HepG2 (cell line): ENCODE results near the gene FBXW12. TPM values are rescaled to one million over a fixed set of nuclear protein-coding genes. Genes with fewer than 3 reads are reported as not detected.

Source experiments
- LCORL ChIP-seq, 2 experiments: fragments of 450-650 bp in 1 of 2; sonication (generic) in 1 of 2; formaldehyde crosslinking in 1 of 2; IDR thresholded peaks; 2 replicates each; pipeline versions ENCODE4 v1.5.0 to v1.6.1; 2017 to 2020; ENCODE audit warnings: antibody characterized with exemption in 1 of 2, missing genetic modification reagents in 1 of 2
- NFYC ChIP-seq: IDR thresholded peaks from 2 replicates; pipeline ENCODE4 v1.6.1; 2016; ENCODE audit warnings: missing genetic modification reagents, missing compliant biosample characterization
- RARG ChIP-seq: sonication (generic); formaldehyde crosslinking; IDR thresholded peaks from 2 replicates; pipeline ENCODE4 v1.4.0; 2020; ENCODE audit warnings: low read depth, mild to moderate bottlenecking, missing genetic modification reagents
- RFXAP ChIP-seq: sonication (generic); formaldehyde crosslinking; IDR thresholded peaks from 2 replicates; pipeline ENCODE4 v1.4.0; 2020; ENCODE audit warnings: missing genetic modification reagents, borderline replicate concordance
- SAP130 ChIP-seq: IDR thresholded peaks from 2 replicates; pipeline ENCODE4 v1.6.1; 2016; ENCODE audit warnings: low read depth
- SATB2 ChIP-seq: sonication (generic); formaldehyde crosslinking; IDR thresholded peaks from 2 replicates; pipeline ENCODE4 v1.5.0; 2020; ENCODE audit warnings: missing genetic modification reagents
- SP5 ChIP-seq: IDR thresholded peaks from 2 replicates; pipeline ENCODE4 v1.6.1; 2016; ENCODE audit warnings: low read depth, borderline replicate concordance
- ZNF33A ChIP-seq: sonication (generic); formaldehyde crosslinking; IDR thresholded peaks from 2 replicates; pipeline ENCODE4 v1.5.1; 2020; ENCODE audit warnings: missing genetic modification reagents, mild to moderate bottlenecking, moderate library complexity, borderline replicate concordance
- polyA plus RNA-seq, 8 experiments: library from polyadenylated mRNA; depleted of rRNA in 3 of 8; stranded (reverse) in 7 of 8; unstranded in 1 of 8; fragments of >200 nt; fragmentation: Illumina TruSeq in 4 of 8; extraction: Trizol in 4 of 8; gene quantifications; 2 replicates each; pipeline versions ENCODE4 v1.2.1 to v1.2.3, GENCODE V29; 2011 to 2016; ENCODE audit warnings: low read depth in 4 of 8, missing spikeins in 1 of 8, mixed read lengths in 1 of 8; ENCODE audit not compliant: insufficient read depth in 1 of 8
- total RNA-seq, 5 experiments: library from RNA; depleted of rRNA; stranded (reverse); fragments of >200 nt; fragmentation: Illumina TruSeq; extraction: Trizol; gene quantifications; 2 replicates each; pipeline ENCODE4 v1.2.3, GENCODE V29; 2016; ENCODE audit warnings: low read depth in 1 of 5
- TF ChIP-seq, protein P1 (sequence below): sonication (generic); formaldehyde crosslinking; IDR thresholded peaks from 2 replicates; pipeline ENCODE4 v1.8.0; 2022; ENCODE audit warnings: missing genetic modification reagents, low read depth, mild to moderate bottlenecking, borderline replicate concordance
- TF ChIP-seq, protein P2 (sequence below): sonication (generic); formaldehyde crosslinking; IDR thresholded peaks from 2 replicates; pipeline ENCODE4 v1.5.0; 2020; ENCODE audit warnings: missing genetic modification reagents
- TF ChIP-seq, protein P3 (sequence below): sonication (generic); formaldehyde crosslinking; conservative IDR thresholded peaks from 2 replicates; pipeline ENCODE4 v1.8.0; 2022; ENCODE audit warnings: mild to moderate bottlenecking, moderate library complexity, missing genetic modification reagents
- TF ChIP-seq, protein P4 (sequence below): sonication (generic); formaldehyde crosslinking; IDR thresholded peaks from 2 replicates; pipeline ENCODE4 v1.9.0; 2022; ENCODE audit warnings: missing genetic modification reagents, mild to moderate bottlenecking, borderline replicate concordance
- TF ChIP-seq, protein P5 (sequence below): sonication (generic); formaldehyde crosslinking; IDR thresholded peaks from 2 replicates; pipeline ENCODE4 v1.4.0; 2020; ENCODE audit warnings: mild to moderate bottlenecking, low read depth, missing genetic modification reagents
- TF ChIP-seq, protein P6 (sequence below): sonication (generic); formaldehyde crosslinking; IDR thresholded peaks from 2 replicates; pipeline ENCODE4 v1.5.0; 2020; ENCODE audit warnings: mild to moderate bottlenecking, missing genetic modification reagents
- TF ChIP-seq, protein P7 (sequence below): sonication (generic); formaldehyde crosslinking; IDR thresholded peaks from 2 replicates; pipeline ENCODE4 v1.4.0; 2020; ENCODE audit warnings: missing genetic modification reagents, mild to moderate bottlenecking, borderline replicate concordance

FBXW12 gene
- total and polyA plus RNA-seq, 2 of the 13 experiments (the other 11 are each of a cell fraction or from before 2014, with no cell fraction given): not detected

DNA sequence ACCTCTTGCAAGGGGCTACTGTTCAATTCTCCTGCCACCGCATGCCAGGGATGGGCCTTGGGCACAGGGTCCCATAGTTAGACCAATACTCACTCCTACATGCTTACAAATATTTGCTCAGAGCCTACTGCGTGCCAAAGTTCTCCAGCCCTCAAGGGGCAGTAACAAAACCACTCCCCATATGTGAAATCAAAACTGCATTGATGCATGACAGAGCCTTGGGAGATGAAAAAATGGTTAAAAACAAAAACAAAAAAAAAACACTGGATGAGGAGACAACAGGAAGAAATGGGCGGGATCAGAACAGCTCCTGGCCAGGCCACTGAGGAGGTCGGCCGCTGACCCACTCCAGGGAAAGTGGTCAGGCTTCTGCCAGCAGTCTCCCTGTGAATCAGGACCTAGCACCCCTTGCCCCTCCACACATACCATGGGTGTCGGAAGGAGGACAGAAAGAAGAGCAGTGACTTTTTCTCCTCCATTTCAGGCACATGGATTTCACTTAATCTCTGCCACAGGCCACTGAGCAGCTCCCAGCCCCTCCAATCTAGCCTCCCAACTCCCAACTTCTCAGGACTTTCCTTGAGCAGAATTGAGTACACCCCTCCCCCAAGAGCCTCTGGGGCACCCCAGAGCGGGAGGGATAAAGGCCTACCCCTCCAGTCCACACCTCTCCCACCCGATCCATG lies 55.1 kb downstream of the FBXW12 start (continued):
- TF ChIP-seq, protein P1, sequence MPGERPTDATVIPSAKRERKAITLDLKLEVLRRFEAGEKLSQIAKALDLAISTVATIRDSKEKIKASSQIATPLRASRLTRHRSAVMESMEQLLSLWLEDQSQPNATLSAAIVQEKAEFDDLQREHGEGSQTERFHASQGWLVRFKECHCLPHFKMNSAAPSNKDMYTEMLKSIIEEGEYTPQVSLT (CRISPR knock-in tag): 0 out of 2 replicates have a peak, but pooled peaks have one; percentile 42
- TF ChIP-seq, protein P2, sequence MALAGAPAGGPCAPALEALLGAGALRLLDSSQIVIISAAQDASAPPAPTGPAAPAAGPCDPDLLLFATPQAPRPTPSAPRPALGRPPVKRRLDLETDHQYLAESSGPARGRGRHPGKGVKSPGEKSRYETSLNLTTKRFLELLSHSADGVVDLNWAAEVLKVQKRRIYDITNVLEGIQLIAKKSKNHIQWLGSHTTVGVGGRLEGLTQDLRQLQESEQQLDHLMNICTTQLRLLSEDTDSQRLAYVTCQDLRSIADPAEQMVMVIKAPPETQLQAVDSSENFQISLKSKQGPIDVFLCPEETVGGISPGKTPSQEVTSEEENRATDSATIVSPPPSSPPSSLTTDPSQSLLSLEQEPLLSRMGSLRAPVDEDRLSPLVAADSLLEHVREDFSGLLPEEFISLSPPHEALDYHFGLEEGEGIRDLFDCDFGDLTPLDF (CRISPR knock-in tag): no peak
- TF ChIP-seq, protein P3, sequence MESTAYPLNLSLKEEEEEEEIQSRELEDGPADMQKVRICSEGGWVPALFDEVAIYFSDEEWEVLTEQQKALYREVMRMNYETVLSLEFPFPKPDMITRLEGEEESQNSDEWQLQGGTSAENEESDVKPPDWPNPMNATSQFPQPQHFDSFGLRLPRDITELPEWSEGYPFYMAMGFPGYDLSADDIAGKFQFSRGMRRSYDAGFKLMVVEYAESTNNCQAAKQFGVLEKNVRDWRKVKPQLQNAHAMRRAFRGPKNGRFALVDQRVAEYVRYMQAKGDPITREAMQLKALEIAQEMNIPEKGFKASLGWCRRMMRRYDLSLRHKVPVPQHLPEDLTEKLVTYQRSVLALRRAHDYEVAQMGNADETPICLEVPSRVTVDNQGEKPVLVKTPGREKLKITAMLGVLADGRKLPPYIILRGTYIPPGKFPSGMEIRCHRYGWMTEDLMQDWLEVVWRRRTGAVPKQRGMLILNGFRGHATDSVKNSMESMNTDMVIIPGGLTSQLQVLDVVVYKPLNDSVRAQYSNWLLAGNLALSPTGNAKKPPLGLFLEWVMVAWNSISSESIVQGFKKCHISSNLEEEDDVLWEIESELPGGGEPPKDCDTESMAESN (CRISPR knock-in tag): no peak
- TF ChIP-seq SP5 (CRISPR knock-in tag) (peak; percentile 50; the same call in 1 of the 2 replicates), SAP130 (peak; percentile 71), RARG (no peak), LCORL (IDR thresholded peaks at IDR 0.05) (no peak), LCORL (CRISPR knock-in tag; IDR thresholded peaks at IDR 0.05) (0 out of 2 replicates have a peak, but pooled peaks have one; percentile 41), SATB2 (CRISPR knock-in tag) (no peak), ZNF33A (CRISPR knock-in tag) (no peak), RFXAP (no peak), NFYC (no peak)
- TF ChIP-seq, protein P4, sequence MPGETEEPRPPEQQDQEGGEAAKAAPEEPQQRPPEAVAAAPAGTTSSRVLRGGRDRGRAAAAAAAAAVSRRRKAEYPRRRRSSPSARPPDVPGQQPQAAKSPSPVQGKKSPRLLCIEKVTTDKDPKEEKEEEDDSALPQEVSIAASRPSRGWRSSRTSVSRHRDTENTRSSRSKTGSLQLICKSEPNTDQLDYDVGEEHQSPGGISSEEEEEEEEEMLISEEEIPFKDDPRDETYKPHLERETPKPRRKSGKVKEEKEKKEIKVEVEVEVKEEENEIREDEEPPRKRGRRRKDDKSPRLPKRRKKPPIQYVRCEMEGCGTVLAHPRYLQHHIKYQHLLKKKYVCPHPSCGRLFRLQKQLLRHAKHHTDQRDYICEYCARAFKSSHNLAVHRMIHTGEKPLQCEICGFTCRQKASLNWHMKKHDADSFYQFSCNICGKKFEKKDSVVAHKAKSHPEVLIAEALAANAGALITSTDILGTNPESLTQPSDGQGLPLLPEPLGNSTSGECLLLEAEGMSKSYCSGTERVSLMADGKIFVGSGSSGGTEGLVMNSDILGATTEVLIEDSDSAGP (CRISPR knock-in tag): 0 out of 2 replicates have a peak, but pooled peaks have one; percentile 5
- TF ChIP-seq, protein P5, sequence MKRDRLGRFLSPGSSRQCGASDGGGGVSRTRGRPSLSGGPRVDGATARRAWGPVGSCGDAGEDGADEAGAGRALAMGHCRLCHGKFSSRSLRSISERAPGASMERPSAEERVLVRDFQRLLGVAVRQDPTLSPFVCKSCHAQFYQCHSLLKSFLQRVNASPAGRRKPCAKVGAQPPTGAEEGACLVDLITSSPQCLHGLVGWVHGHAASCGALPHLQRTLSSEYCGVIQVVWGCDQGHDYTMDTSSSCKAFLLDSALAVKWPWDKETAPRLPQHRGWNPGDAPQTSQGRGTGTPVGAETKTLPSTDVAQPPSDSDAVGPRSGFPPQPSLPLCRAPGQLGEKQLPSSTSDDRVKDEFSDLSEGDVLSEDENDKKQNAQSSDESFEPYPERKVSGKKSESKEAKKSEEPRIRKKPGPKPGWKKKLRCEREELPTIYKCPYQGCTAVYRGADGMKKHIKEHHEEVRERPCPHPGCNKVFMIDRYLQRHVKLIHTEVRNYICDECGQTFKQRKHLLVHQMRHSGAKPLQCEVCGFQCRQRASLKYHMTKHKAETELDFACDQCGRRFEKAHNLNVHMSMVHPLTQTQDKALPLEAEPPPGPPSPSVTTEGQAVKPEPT (CRISPR knock-in tag): no peak
- TF ChIP-seq, protein P6, sequence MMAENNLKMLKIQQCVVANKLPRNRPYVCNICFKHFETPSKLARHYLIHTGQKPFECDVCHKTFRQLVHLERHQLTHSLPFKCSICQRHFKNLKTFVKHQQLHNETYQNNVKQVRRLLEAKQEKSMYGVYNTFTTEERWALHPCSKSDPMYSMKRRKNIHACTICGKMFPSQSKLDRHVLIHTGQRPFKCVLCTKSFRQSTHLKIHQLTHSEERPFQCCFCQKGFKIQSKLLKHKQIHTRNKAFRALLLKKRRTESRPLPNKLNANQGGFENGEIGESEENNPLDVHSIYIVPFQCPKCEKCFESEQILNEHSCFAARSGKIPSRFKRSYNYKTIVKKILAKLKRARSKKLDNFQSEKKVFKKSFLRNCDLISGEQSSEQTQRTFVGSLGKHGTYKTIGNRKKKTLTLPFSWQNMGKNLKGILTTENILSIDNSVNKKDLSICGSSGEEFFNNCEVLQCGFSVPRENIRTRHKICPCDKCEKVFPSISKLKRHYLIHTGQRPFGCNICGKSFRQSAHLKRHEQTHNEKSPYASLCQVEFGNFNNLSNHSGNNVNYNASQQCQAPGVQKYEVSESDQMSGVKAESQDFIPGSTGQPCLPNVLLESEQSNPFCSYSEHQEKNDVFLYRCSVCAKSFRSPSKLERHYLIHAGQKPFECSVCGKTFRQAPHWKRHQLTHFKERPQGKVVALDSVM (CRISPR knock-in tag): no peak
- TF ChIP-seq, protein P7, sequence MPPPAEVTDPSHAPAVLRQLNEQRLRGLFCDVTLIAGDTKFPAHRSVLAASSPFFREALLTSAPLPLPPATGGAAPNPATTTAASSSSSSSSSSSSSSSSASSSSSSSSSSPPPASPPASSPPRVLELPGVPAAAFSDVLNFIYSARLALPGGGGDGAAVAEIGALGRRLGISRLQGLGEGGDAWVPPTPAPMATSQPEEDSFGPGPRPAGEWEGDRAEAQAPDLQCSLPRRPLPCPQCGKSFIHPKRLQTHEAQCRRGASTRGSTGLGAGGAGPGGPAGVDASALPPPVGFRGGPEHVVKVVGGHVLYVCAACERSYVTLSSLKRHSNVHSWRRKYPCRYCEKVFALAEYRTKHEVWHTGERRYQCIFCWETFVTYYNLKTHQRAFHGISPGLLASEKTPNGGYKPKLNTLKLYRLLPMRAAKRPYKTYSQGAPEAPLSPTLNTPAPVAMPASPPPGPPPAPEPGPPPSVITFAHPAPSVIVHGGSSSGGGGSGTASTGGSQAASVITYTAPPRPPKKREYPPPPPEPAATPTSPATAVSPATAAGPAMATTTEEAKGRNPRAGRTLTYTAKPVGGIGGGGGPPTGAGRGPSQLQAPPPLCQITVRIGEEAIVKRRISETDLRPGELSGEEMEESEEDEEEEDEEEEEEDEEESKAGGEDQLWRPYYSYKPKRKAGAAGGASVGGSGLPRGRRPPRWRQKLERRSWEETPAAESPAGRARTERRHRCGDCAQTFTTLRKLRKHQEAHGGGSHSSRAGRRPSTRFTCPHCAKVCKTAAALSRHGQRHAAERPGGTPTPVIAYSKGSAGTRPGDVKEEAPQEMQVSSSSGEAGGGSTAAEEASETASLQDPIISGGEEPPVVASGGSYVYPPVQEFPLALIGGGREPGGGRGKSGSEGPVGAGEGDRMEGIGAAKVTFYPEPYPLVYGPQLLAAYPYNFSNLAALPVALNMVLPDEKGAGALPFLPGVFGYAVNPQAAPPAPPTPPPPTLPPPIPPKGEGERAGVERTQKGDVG (CRISPR knock-in tag): no peak
